Measurements from ENCODE around the gene KCMF1. TPM values are rescaled to one million over a fixed set of nuclear protein-coding genes. Genes with fewer than 3 reads are reported as not detected.

KCMF1 gene
- total RNA-seq, 1 experiment from 2014 or later = 163 TPM

DNA sequence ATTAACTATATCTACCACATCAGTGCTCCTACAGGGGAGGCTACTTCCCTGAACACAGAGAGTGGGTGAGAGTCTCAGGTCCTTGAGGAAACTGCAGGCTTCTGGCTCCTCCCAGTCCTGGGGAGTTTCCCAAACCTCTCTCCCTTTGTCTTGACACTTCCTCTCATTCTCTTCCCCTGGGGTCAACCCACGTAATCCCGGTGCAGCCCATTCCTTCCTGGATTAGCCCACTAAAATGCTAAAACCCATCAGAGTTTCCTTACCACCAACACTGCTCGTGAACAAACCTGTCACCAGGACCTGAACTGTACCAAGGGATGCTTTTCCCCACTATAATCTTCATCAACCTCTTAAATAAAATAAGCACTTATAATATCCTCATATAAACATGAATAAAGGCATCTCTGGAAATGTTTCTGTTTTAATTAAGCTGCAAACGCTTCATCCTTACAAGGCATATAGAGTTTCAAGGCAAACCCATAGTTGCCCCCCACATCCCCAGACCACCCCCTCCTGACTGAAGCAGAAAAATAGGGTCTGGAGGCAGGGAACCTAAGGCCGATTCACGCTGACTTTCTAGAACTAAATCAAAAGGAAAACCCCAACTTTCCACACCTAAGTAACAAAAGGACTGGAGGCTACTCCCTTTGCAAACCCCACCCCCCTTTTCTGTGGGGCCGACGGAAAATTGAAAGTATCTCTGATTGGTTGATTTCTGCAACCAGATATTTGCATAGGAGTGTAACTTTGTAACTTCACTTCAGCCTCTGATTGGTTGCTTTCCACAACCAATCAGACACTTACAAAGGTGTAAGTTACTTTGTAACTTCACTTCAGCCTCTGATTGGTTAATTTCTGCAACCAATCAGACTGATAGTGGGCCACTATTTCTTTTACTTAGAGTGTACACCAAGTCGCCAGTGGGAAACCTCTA, 46.5 kb upstream of the KCMF1 start:
- peak overlapping the region in 1 of 2 experiments; percentile 27; a peak in 2 of 4 replicates for H3K4me3 ChIP-seq (ENCODE audit: low read depth in 2 of 2, low read length in 2 of 2)
- peaks cover 29% of the 10 kb centered on the region for H3K4me1 ChIP-seq (ENCODE audit: control insufficient read depth, insufficient read depth, low read length)
- H3K27me3 ChIP-seq (ENCODE audit: control insufficient read depth, insufficient read depth, low read length) = no peaks in the 10 kb centered on the region
- DNase-seq (ENCODE audit: low read depth, low spot score) = no peak
- intact Hi-C loops (cut with micrococcal nuclease; ENCODE audit: unreplicated experiment) (loop anchor here (5.0 kb wide), 1 partner anchor 427 kb away; no protein-coding TSS in a partner anchor), in situ Hi-C loops (cut with HindIII; ENCODE audit: low pct_unique_long_range_greater_than_20kb, low sequenced_read_pairs) (no loop called here)
- ChIA-PET CTCF (no interaction called here), POLR2A (interaction anchor here (0.5 to 0.6 kb wide), 2 partner anchors 18 to 344 kb away, joined by 4 to 10 read pairs; no protein-coding TSS in a partner anchor)
- no peaks in the 10 kb centered on the region for H3K9me3 ChIP-seq (ENCODE audit: control insufficient read depth, insufficient read depth, low read depth, low read length)
- H3K36me3 ChIP-seq (ENCODE audit: control insufficient read depth, insufficient read depth, low read length) = no peaks in the 10 kb centered on the region
- no peak for ATAC-seq
- no TSS peak for BruUV-seq (replicated peaks)
- TF ChIP-seq POLR2AphosphoS5 (IDR thresholded peaks at IDR 0.05; ENCODE audit: low read depth, low read length) = no peak
- TF ChIP-seq SIN3A (IDR thresholded peaks at IDR 0.05; ENCODE audit: borderline replicate concordance, insufficient read depth, low read depth, low read length) = no peak
- no peak for TF ChIP-seq TCF7L2 (IDR thresholded peaks at IDR 0.05; ENCODE audit: low read depth, low read length)
- TF ChIP-seq, protein P1, sequence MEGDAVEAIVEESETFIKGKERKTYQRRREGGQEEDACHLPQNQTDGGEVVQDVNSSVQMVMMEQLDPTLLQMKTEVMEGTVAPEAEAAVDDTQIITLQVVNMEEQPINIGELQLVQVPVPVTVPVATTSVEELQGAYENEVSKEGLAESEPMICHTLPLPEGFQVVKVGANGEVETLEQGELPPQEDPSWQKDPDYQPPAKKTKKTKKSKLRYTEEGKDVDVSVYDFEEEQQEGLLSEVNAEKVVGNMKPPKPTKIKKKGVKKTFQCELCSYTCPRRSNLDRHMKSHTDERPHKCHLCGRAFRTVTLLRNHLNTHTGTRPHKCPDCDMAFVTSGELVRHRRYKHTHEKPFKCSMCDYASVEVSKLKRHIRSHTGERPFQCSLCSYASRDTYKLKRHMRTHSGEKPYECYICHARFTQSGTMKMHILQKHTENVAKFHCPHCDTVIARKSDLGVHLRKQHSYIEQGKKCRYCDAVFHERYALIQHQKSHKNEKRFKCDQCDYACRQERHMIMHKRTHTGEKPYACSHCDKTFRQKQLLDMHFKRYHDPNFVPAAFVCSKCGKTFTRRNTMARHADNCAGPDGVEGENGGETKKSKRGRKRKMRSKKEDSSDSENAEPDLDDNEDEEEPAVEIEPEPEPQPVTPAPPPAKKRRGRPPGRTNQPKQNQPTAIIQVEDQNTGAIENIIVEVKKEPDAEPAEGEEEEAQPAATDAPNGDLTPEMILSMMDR (IDR thresholded peaks at IDR 0.05) = no peak
- TF ChIP-seq, protein P2, sequence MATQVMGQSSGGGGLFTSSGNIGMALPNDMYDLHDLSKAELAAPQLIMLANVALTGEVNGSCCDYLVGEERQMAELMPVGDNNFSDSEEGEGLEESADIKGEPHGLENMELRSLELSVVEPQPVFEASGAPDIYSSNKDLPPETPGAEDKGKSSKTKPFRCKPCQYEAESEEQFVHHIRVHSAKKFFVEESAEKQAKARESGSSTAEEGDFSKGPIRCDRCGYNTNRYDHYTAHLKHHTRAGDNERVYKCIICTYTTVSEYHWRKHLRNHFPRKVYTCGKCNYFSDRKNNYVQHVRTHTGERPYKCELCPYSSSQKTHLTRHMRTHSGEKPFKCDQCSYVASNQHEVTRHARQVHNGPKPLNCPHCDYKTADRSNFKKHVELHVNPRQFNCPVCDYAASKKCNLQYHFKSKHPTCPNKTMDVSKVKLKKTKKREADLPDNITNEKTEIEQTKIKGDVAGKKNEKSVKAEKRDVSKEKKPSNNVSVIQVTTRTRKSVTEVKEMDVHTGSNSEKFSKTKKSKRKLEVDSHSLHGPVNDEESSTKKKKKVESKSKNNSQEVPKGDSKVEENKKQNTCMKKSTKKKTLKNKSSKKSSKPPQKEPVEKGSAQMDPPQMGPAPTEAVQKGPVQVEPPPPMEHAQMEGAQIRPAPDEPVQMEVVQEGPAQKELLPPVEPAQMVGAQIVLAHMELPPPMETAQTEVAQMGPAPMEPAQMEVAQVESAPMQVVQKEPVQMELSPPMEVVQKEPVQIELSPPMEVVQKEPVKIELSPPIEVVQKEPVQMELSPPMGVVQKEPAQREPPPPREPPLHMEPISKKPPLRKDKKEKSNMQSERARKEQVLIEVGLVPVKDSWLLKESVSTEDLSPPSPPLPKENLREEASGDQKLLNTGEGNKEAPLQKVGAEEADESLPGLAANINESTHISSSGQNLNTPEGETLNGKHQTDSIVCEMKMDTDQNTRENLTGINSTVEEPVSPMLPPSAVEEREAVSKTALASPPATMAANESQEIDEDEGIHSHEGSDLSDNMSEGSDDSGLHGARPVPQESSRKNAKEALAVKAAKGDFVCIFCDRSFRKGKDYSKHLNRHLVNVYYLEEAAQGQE (IDR thresholded peaks at IDR 0.05; ENCODE audit: insufficient read depth in 1 of 2, low read depth in 2 of 2, low read length in 1 of 2) = no peak
- peak overlapping the region; percentile 62; the same call in 1 of the 2 replicates for H3K27ac ChIP-seq (ENCODE audit: low read length)

DNA sequence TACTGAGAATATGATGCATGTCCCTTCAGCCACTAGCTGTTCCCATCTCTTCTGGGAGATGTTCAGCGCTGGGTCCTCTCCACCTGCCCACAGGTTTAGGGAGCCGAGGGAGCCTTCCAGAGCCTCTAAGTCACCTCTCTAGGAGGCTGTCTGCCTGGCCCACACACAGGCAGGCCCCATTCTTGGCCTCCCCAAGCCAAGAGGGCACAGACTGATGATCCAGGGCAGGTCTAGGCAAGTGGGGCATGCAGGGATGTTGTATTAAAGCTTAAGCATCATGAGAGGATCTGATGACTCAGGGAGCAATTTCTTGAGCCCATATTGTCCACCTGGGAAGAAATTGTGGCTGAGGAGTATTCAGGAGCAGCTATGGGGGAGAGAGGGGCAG, 45.6 kb upstream of the KCMF1 start:
- intact Hi-C loops (cut with micrococcal nuclease; ENCODE audit: unreplicated experiment) = loop anchor here (5.0 kb wide), 1 partner anchor 428 kb away; no protein-coding TSS in a partner anchor
- CTCF ChIA-PET = interaction anchor here (0.6 to 1.7 kb wide), 10 partner anchors 13 to 92 kb away, joined by 3 to 8 read pairs (median 4); partner anchors contain the start of gene KCMF1
- TF ChIP-seq, protein P2 (IDR thresholded peaks at IDR 0.05; ENCODE audit: insufficient read depth in 1 of 2, low read depth in 2 of 2, low read length in 1 of 2) = no peak
- no peak for TF ChIP-seq TCF7L2 (IDR thresholded peaks at IDR 0.05; ENCODE audit: low read depth, low read length)
- TF ChIP-seq SIN3A (IDR thresholded peaks at IDR 0.05; ENCODE audit: borderline replicate concordance, insufficient read depth, low read depth, low read length) = no peak
- TF ChIP-seq, protein P1 (IDR thresholded peaks at IDR 0.05) = no peak
- TF ChIP-seq POLR2AphosphoS5 (IDR thresholded peaks at IDR 0.05; ENCODE audit: low read depth, low read length) = no peak
- no peaks in the 10 kb centered on the region for H3K27me3 ChIP-seq (ENCODE audit: control insufficient read depth, insufficient read depth, low read length)
- BruUV-seq (replicated peaks) = no TSS peak
- peak; percentile 1 for ATAC-seq
- POLR2A ChIA-PET = interaction anchor here (0.9 to 1.3 kb wide), 2 partner anchors 13 to 46 kb away, joined by 3 to 4 read pairs; partner anchors contain the start of gene KCMF1
- H3K9me3 ChIP-seq (ENCODE audit: control insufficient read depth, insufficient read depth, low read depth, low read length) = no peaks in the 10 kb centered on the region
- H3K4me1 ChIP-seq (ENCODE audit: control insufficient read depth, insufficient read depth, low read length) = peaks cover 20% of the 10 kb centered on the region
- in situ Hi-C loops (cut with HindIII; ENCODE audit: low pct_unique_long_range_greater_than_20kb, low sequenced_read_pairs) = no loop called here
- H3K36me3 ChIP-seq (ENCODE audit: control insufficient read depth, insufficient read depth, low read length) = no peaks in the 10 kb centered on the region
- H3K27ac ChIP-seq (ENCODE audit: low read length) = peak overlapping the region; percentile 46
- no peak for DNase-seq (ENCODE audit: low read depth, low spot score)
- peak overlapping the region; percentile 62 to 79 for H3K4me3 ChIP-seq (ENCODE audit: low read depth in 2 of 2, low read length in 2 of 2)
